Activated CD8-positive, alpha-beta T cell treated with anti-CD3 and anti-CD28 coated beads for 36 hours (primary cell): ENCODE results near the gene NABP2. TPM values are rescaled to one million over a fixed set of nuclear protein-coding genes. Genes with fewer than 3 reads are reported as not detected.
"Not testable (repeated sequence)": the region's sequence is repeated elsewhere in the genome, so short reads cannot be mapped to it uniquely, and the experiment has no call there.

Experiments
- ATAC-seq: fragments of 200-7000 bp; cut with Tn5 transposase; one replicate; pipeline ENCODE4 v1.10.0; 2021; ENCODE audit warnings: mild to moderate bottlenecking, moderate library complexity
- CTCF ChIA-PET: fragments of 350-600 bp; sonication (Branson Sonifier 250); formaldehyde crosslinking; loops from one replicate; lab custom pipeline; 2021; ENCODE audit warnings: antibody characterized with exemption; lab: Charles Lee
- POLR2A ChIA-PET: fragments of 350-600 bp; sonication (Branson Sonifier 250); formaldehyde crosslinking; loops from one replicate; lab custom pipeline; 2021; ENCODE audit warnings: antibody characterized with exemption; lab: Charles Lee
- DNase-seq: peaks from one replicate; pipeline ENCODE4 v3.0.0-alpha.2; 2020
- H3K27ac Mint-ChIP-seq: one replicate; pipeline ENCODE4 v1.8.0; 2021; ENCODE audit warnings: mild to moderate bottlenecking, mixed read lengths
- H3K27me3 Mint-ChIP-seq: one replicate; pipeline ENCODE4 v1.8.0; 2021; ENCODE audit warnings: mixed read lengths
- H3K36me3 Mint-ChIP-seq: one replicate; pipeline ENCODE4 v1.8.0; 2021; ENCODE audit warnings: low read depth, mixed read lengths
- H3K4me1 Mint-ChIP-seq: one replicate; pipeline ENCODE4 v1.8.0; 2021; ENCODE audit warnings: low read depth, mixed read lengths
- H3K4me3 Mint-ChIP-seq: one replicate; pipeline ENCODE4 v1.8.0; 2021; ENCODE audit warnings: mild to moderate bottlenecking, moderate library complexity, mixed read lengths
- H3K9me3 Mint-ChIP-seq: one replicate; pipeline ENCODE4 v1.8.0; 2021; ENCODE audit warnings: mixed read lengths
- intact Hi-C: fragments of 100-400 bp; cut with micrococcal nuclease; formaldehyde crosslinking; loops from one replicate; pipeline ENCODE4 v1.10.0; 2022
- total RNA-seq, 2 experiments: library from RNA; stranded (reverse); gene quantifications; one replicate each; pipeline ENCODE4 v1.2.3, GENCODE V29; 2021
- TF ChIP-seq, protein P1 (sequence below): fragments of 200-600 bp; IDR thresholded peaks from one replicate; pipeline ENCODE4 v1.8.0; 2022; ENCODE audit warnings: antibody characterized with exemption, mild to moderate bottlenecking

The NABP2 gene
- total RNA-seq, 2 experiments from 2014 or later: 58.7 to 60.2 TPM

DNA sequence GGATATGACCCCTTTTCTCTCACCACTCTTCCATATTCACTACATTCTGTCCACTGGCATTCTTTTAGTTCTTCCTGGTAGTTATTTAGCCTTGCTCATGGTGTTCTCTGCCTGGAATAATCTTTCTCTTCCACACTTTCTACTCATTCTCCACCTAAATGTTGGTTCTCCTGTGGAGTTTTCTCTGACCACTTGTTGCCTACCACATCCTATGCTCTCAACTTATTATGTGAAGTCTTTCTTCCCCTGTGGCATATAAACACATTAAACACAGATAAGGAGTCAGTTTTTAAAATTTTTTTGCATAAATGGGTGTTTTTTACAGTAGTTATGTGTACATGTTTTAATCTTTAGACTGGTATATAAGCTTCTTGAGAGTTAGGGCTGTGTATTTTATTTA lies 31.6 kb upstream of the NABP2 start:
- H3K27me3 Mint-ChIP-seq: peaks cover 2% of the 10 kb centered on the region
- no peak overlapping the region for H3K4me3 Mint-ChIP-seq
- ATAC-seq (no peak), DNase-seq (no peak)
- H3K36me3 Mint-ChIP-seq: peaks cover 11% of the 10 kb centered on the region
- intact Hi-C loops: loop anchor here (5.0 kb wide), 1 partner anchor 65 kb away; the partner anchor contains the start of gene ANKRD52
- TF ChIP-seq, protein P1, sequence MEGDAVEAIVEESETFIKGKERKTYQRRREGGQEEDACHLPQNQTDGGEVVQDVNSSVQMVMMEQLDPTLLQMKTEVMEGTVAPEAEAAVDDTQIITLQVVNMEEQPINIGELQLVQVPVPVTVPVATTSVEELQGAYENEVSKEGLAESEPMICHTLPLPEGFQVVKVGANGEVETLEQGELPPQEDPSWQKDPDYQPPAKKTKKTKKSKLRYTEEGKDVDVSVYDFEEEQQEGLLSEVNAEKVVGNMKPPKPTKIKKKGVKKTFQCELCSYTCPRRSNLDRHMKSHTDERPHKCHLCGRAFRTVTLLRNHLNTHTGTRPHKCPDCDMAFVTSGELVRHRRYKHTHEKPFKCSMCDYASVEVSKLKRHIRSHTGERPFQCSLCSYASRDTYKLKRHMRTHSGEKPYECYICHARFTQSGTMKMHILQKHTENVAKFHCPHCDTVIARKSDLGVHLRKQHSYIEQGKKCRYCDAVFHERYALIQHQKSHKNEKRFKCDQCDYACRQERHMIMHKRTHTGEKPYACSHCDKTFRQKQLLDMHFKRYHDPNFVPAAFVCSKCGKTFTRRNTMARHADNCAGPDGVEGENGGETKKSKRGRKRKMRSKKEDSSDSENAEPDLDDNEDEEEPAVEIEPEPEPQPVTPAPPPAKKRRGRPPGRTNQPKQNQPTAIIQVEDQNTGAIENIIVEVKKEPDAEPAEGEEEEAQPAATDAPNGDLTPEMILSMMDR: no peak
- no peak overlapping the region for H3K27ac Mint-ChIP-seq
- CTCF ChIA-PET: interaction anchor here (0.6 to 5.8 kb wide), 11 partner anchors 12 to 454 kb away, joined by 3 to 87 read pairs (median 5); partner anchors contain the start of genes ANKRD52, COQ10A, PA2G4 and RNF41
- POLR2A ChIA-PET: interaction anchor here (0.7 to 1.7 kb wide), 2 partner anchors 13 to 64 kb away, joined by 3 to 4 read pairs; partner anchors contain the start of gene ESYT1
- H3K9me3 Mint-ChIP-seq: no peaks in the 10 kb centered on the region
- H3K4me1 Mint-ChIP-seq: peaks cover 22% of the 10 kb centered on the region

DNA sequence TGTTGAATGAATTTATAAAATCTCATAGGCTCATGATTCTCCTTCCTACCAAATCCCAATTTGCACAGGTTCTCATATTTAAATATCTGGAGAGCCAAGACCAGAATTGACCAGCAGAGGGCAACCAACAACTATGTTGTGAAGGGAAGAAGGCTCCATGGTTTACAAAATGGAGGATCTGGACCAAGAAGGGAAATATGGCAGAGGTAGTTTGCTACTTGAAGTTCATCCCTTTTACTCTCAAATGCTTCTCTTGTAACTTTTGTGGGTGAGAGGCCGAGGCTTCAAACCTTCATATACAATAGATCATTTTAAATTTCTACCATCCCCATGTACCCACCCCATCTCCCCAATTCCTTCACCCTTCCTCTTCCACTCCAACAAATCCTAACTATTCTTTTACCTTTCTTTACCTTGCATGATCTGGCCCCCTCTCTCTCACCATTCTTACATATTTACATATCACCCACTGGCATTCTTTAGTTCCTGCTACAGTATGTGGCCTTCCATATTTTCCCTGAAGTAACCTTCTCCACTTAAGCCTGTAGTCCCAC lies 31.0 kb upstream of the NABP2 start:
- ATAC-seq (peak; percentile 12), DNase-seq (peak; percentile 92)
- H3K27ac Mint-ChIP-seq: peak overlapping the region; percentile 31
- H3K27me3 Mint-ChIP-seq: peaks cover 2% of the 10 kb centered on the region
- no peaks in the 10 kb centered on the region for H3K9me3 Mint-ChIP-seq
- H3K36me3 Mint-ChIP-seq: peaks cover 6% of the 10 kb centered on the region
- intact Hi-C loops: loop anchor here (5.0 kb wide), 1 partner anchor 64 kb away; the partner anchor contains the start of gene ANKRD52
- no peak overlapping the region for H3K4me3 Mint-ChIP-seq
- POLR2A ChIA-PET: interaction anchor here (0.7 to 1.7 kb wide), 2 partner anchors 12 to 65 kb away, joined by 3 to 4 read pairs; partner anchors contain the start of gene ESYT1
- H3K4me1 Mint-ChIP-seq: peaks cover 17% of the 10 kb centered on the region
- TF ChIP-seq, protein P1: peak; percentile 86
- CTCF ChIA-PET: interaction anchor here (0.6 to 5.8 kb wide), 8 partner anchors 11 to 271 kb away, joined by 3 to 87 read pairs (median 6); partner anchors contain the start of genes COQ10A, PA2G4, RNF41 and ZC3H10

DNA sequence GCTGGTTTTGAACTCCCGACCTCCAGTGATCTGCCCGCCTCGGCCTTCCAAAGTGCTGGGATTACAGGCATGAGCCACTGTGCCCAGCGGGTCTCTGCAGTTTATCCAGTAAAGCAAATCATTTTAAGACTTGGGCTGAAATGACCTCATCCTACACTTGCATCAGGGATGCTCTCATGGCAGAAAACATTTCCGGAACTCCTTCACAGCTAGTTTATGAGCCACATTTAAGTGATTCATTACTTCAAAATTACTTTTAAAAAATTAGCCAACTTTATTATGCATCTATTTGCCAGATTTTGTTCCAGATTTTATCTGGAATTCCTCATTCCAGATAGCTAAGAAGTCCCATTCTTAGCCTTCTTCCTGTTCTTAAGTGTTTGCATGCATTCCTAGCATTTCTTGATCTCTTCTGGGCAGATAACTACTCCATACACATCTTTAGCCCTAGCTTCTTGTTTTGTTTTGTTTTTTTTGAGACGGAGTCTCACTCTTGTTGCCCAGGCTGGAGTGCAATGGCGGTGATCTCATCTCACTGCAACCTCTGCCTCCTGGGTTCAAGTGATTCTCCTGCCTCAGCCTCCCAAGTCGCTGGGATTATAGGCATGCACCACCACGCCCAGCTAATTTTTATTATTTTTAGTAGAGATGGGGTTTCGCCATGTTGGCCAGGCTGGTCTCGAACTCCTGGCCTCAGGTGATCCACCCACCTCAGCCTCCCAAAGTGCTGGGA lies 27.2 kb upstream of the NABP2 start:
- H3K36me3 Mint-ChIP-seq, intact Hi-C loops, ATAC-seq, H3K4me3 Mint-ChIP-seq, H3K27me3 Mint-ChIP-seq, DNase-seq, H3K27ac Mint-ChIP-seq, H3K9me3 Mint-ChIP-seq: not testable (repeated sequence)
- ChIA-PET POLR2A (interaction anchor here (0.8 kb wide), 1 partner anchor 16 kb away, joined by 4 read pairs; no protein-coding TSS in a partner anchor), CTCF (interaction anchor here (0.8 to 1.3 kb wide), 3 partner anchors 9 to 267 kb away, joined by 3 to 5 read pairs (median 3); partner anchors contain the start of gene ZC3H10)
- H3K4me1 Mint-ChIP-seq: peaks cover 10% of the 10 kb centered on the region

DNA sequence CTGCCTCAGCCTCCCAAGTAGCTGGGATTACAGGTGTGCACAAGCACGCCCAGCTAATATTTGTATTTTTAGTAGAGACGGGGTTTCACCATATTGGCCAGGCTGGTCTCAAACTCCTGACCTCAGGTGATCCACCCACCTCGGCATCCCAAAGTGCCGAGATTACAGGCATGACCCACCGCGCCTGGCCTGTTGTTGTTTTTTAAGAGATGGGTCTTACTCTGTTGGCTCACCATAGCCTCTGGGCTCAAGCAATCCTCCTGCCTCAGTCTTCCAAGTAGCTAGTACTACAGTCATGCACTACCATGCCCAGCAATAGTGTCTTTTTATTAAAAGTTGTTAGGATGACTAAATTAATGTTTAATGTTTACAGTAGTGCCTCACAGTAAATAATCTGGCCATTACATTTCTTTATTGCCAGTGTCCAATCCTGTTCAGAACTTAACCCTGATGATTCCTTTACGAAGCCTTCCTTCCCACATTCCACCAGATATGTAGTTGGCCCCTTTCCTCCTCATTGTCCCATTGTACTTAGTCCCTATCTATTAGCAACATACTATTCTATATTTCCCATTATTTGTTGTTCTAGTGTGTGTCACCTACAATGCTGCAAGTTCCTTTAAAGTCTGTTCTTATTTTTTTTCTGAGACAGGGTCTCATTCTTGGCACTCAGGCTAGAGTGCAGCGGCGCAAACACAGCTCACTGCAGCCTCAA lies 26.1 kb upstream of the NABP2 start:
- H3K27ac Mint-ChIP-seq: no peak overlapping the region
- TF ChIP-seq, protein P1: no peak
- H3K4me3 Mint-ChIP-seq: no peak overlapping the region
- intact Hi-C loops: no loop called here
- H3K27me3 Mint-ChIP-seq: no peaks in the 10 kb centered on the region
- H3K9me3 Mint-ChIP-seq: no peaks in the 10 kb centered on the region
- ATAC-seq (no peak), DNase-seq (no peak)
- ChIA-PET CTCF (interaction anchor here (1.3 to 1.5 kb wide), 2 partner anchors 8 to 266 kb away, joined by 3 to 4 read pairs; partner anchors contain the start of gene SMARCC2), POLR2A (interaction anchor here (0.7 to 1.4 kb wide), 2 partner anchors 9 to 87 kb away, joined by 3 to 4 read pairs; no protein-coding TSS in a partner anchor)
- H3K4me1 Mint-ChIP-seq: peaks cover 7% of the 10 kb centered on the region
- H3K36me3 Mint-ChIP-seq: no peaks in the 10 kb centered on the region

DNA sequence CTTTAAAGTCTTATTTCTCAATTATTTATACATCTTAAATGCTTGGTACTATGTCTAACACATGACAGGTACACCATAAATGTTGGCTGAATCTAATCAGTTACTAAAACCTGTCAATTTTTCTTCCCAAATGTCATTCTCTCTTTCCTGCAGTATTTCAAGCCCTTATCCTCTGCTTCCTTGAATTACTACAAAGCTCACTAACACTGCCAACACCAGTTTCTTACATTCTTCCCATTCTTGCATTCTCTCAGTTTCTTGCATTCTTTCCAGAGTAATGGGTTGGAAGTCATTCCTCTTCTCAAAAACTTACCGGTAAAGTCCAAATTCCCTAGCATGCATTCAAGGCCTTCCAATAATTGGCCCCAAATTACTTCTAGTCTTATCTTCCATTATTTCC lies 25.3 kb upstream of the NABP2 start:
- H3K9me3 Mint-ChIP-seq: no peaks in the 10 kb centered on the region
- intact Hi-C loops: no loop called here
- CTCF ChIA-PET: interaction anchor here (1.5 to 1.6 kb wide), 2 partner anchors 9 kb away, joined by 4 to 6 read pairs; partner anchors contain the start of gene SMARCC2
- H3K27ac Mint-ChIP-seq: no peak overlapping the region
- no peak overlapping the region for H3K4me3 Mint-ChIP-seq
- POLR2A ChIA-PET: interaction anchor here (0.7 to 1.4 kb wide), 2 partner anchors 8 to 87 kb away, joined by 3 to 4 read pairs; no protein-coding TSS in a partner anchor
- H3K36me3 Mint-ChIP-seq: no peaks in the 10 kb centered on the region
- ATAC-seq (no peak), DNase-seq (no peak)
- TF ChIP-seq, protein P1: no peak
- peaks cover 2% of the 10 kb centered on the region for H3K4me1 Mint-ChIP-seq
- no peaks in the 10 kb centered on the region for H3K27me3 Mint-ChIP-seq
